ENCODE data around the gene PIK3CD. TPM values are rescaled to one million over a fixed set of nuclear protein-coding genes. Genes with fewer than 3 reads are reported as not detected.
"Not testable (repeated sequence)": the region's sequence is repeated elsewhere in the genome, so short reads cannot be mapped to it uniquely, and the experiment has no call there.

Gene PIK3CD
- total RNA-seq, 4 donors from 2014 or later, result 4.1 to 11.8 (median 7.7) TPM

DNA sequence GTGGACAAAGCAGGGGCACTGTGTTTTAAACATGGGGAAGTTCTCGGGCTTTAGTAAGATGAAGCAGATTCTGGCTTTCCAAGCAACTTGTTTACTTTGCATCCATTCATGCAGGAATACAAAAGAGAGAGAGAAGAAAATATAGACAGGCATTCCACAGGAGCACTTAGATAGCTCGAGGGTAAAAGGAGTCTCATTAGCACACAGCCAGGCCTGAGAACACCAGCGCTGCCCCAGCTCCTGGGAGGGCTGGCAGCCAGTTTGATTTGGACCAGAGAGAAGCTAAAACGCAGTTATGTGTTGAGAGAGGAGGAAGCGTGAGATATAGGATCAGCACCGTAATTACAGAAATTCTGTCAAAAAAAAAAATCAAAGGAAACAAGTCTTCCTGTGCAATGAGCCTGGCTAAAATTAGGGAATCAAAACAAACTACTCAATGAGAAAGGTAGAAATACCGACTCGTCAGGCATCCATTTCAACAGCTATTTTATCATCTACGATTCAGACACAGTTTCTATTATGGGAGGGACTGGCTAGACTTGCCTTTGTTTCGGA lies 104.0 kb downstream of the PIK3CD start:
- Histone ChIP-seq H3K27me3 (no peaks in the 10 kb centered on the region), H3K9me3 (no peaks in the 10 kb centered on the region), H3K27ac (peak overlapping the region in 3 of 4 donors; percentile 44 to 53 (median 48)), H3K36me3 (peaks cover 0 to 47% (median 11%) of the 10 kb centered on the region in 3 donors), H3K4me3 (no peak overlapping the region), H3K4me1 (peaks cover 10 to 65% (median 12%) of the 10 kb centered on the region in 3 donors)
- 28 to 39% methylated on average over 9 to 10 of the region's 10 CpGs for WGBS, 2 donors
- no peak for DNase-seq
- intact Hi-C loops (cut with DNase I), result no loop called here
- TF ChIP-seq POLR2A (IDR thresholded peaks at IDR 0.05), result no peak
- TF ChIP-seq, protein P1, sequence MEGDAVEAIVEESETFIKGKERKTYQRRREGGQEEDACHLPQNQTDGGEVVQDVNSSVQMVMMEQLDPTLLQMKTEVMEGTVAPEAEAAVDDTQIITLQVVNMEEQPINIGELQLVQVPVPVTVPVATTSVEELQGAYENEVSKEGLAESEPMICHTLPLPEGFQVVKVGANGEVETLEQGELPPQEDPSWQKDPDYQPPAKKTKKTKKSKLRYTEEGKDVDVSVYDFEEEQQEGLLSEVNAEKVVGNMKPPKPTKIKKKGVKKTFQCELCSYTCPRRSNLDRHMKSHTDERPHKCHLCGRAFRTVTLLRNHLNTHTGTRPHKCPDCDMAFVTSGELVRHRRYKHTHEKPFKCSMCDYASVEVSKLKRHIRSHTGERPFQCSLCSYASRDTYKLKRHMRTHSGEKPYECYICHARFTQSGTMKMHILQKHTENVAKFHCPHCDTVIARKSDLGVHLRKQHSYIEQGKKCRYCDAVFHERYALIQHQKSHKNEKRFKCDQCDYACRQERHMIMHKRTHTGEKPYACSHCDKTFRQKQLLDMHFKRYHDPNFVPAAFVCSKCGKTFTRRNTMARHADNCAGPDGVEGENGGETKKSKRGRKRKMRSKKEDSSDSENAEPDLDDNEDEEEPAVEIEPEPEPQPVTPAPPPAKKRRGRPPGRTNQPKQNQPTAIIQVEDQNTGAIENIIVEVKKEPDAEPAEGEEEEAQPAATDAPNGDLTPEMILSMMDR (IDR thresholded peaks at IDR 0.05), result no peak

DNA sequence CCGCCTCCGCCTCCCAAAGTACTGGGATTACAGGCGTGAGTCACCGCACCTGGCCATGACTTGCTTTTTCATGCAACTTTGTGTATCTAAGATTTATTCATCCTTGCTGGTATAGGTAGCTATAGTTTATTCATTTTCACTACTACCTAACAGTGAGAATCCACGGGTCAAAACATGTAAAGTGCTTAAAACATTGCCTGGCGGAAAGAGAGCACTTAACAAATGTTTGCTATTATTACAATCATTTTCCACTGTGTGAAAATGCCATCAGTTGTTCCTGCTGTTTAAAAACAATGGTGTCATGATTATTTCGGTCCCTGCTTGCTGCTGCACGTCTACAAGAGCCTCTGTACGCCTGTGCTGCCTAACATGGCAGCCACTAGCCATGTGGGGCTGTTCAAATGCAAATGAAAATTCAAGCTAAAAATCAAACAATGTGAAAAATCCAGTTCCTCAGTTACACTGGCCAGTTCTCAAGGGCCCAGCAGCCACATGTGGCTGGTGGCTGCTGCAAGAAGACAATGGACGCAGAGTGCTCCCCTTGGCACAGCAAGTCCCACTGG lies 107.1 kb downstream of the PIK3CD start:
- intact Hi-C loops (cut with DNase I), result no loop called here
- H3K27ac ChIP-seq, result peak overlapping the region; percentile 72 to 86 (median 80)

DNA sequence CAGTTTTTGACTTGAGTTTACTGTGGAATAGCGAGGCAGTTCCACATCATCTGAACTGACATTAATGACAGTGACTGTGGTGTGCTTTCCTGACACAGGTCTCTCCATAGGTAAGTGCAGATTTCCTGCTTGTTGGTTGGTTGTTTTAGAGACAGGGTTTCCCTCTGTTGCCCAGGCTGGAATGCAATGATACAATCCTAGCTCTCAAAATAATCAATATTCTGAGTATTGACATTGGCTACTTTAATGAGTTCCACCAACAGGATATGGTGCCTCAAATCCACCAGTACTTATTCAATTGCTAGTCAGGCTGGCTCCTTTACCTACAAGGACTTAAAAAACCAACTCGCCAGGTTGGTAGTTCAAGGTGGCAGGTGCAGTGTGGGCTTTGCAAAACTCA lies 108.4 kb downstream of the PIK3CD start:
- no peak for DNase-seq
- H3K4me3 ChIP-seq, result no peak overlapping the region
- peaks cover 10 to 53% (median 12%) of the 10 kb centered on the region in 3 donors for H3K4me1 ChIP-seq
- H3K9me3 ChIP-seq, result no peaks in the 10 kb centered on the region
- H3K27me3 ChIP-seq, result no peaks in the 10 kb centered on the region
- 90 to 96% methylated on average over 1 to 2 of the region's 2 CpGs for WGBS, 2 donors
- peak overlapping the region in 2 of 4 donors; percentile 83 to 86 for H3K27ac ChIP-seq
- H3K36me3 ChIP-seq, result peaks cover 0 to 30% (median 0%) of the 10 kb centered on the region in 3 donors
- TF ChIP-seq POLR2A (IDR thresholded peaks at IDR 0.05), result no peak
- TF ChIP-seq, protein P1 (IDR thresholded peaks at IDR 0.05), result no peak
- intact Hi-C loops (cut with DNase I), result no loop called here

More for the DNA sequence above, 107.1 kb downstream of the PIK3CD start:
- no peak overlapping the region for H3K4me3 ChIP-seq
- TF ChIP-seq, protein P1 (IDR thresholded peaks at IDR 0.05), result no peak
- TF ChIP-seq POLR2A (IDR thresholded peaks at IDR 0.05), result no peak
- no peak for DNase-seq
- WGBS, 2 donors, result 34 to 63% methylated on average over 10 of the region's 10 CpGs
- no peaks in the 10 kb centered on the region for H3K9me3 ChIP-seq
- peaks cover 10 to 58% (median 12%) of the 10 kb centered on the region in 3 donors for H3K4me1 ChIP-seq
- H3K27me3 ChIP-seq, result no peaks in the 10 kb centered on the region
- H3K36me3 ChIP-seq, result peaks cover 0 to 38% (median 0%) of the 10 kb centered on the region in 3 donors

DNA sequence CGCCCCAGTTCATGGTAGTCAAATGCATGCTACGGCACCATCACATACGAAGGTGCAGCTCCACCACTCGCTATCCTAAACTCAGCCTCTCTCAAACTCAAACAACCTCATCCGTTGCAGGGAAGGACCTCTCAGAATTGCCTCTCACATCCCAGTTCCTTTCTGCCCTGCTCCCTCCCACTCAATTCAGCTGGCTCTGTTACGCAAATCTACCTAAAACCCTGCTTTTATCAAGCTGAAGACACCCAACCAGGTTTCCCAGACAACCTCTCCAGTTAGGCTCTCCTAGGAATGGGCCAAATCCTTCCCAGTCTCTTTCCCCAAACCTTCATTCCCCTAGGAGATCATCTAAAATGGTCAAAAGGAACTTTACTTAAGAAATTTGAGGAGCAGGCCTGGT lies 109.3 kb downstream of the PIK3CD start:
- H3K4me3 ChIP-seq, result no peak overlapping the region
- H3K27me3 ChIP-seq, result no peaks in the 10 kb centered on the region
- H3K4me1 ChIP-seq, result peaks cover 10 to 53% (median 14%) of the 10 kb centered on the region in 3 donors
- DNase-seq, result no peak
- 92 to 98% methylated on average over 5 to 6 of the region's 6 CpGs for WGBS, 2 donors
- no peaks in the 10 kb centered on the region for H3K9me3 ChIP-seq
- intact Hi-C loops (cut with DNase I), result no loop called here
- peak overlapping the region in 1 of 4 donors; percentile 24 for H3K27ac ChIP-seq
- TF ChIP-seq, protein P1 (IDR thresholded peaks at IDR 0.05), result no peak
- peaks cover 0 to 28% (median 0%) of the 10 kb centered on the region in 3 donors for H3K36me3 ChIP-seq

DNA sequence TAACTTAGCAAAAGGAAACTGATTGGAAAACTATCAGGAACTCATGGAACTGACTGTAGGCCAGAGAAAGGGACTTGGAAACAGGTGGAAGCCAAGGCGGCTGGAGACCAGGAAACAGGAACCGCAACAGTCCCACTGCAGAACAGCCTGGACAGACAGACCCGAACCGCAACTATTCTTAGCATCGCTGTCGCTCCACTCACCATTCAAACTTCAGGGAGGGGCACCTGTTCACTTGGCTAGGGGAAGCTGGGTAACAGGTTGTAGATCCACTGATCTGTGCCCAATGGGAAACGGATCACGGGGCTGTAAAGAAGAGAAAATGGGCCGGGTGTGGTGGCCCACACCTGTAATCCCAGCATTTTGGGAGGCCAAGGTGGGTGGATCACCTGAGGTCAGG lies 110.3 kb downstream of the PIK3CD start:
- 82 to 87% methylated on average over 9 of the region's 9 CpGs for WGBS, 2 donors
- no peak for DNase-seq
- no peak overlapping the region for H3K27ac ChIP-seq
- peaks cover 10 to 53% (median 19%) of the 10 kb centered on the region in 3 donors for H3K4me1 ChIP-seq
- peaks cover 0 to 28% (median 0%) of the 10 kb centered on the region in 3 donors for H3K36me3 ChIP-seq
- no peak overlapping the region for H3K4me3 ChIP-seq
- no peaks in the 10 kb centered on the region for H3K27me3 ChIP-seq
- H3K9me3 ChIP-seq, result no peaks in the 10 kb centered on the region
- TF ChIP-seq, protein P1 (IDR thresholded peaks at IDR 0.05), result no peak
- TF ChIP-seq POLR2A (IDR thresholded peaks at IDR 0.05), result no peak
- intact Hi-C loops (cut with DNase I), result no loop called here

DNA sequence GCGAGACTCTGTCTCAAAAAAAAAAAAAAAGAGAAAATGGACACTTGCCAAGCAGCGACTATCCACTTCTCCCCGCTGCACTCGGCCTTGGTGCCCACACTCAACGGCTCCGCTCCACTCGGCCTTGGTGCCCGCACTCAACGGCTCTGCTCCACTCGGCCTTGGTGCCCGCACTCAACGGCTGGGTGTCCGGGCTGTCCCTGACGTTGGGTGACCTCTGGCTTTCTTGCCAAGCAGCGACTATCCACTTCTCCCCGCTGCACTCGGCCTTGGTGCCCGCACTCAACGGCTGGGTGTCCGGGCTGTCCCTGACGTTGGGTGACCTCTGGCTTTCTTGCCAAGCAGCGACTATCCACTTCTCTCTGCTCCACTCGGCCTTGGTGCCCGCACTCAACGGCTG lies 110.9 kb downstream of the PIK3CD start:
- H3K36me3 ChIP-seq, result peaks cover 0 to 28% (median 0%) of the 10 kb centered on the region in 3 donors
- H3K9me3 ChIP-seq; H3K27ac ChIP-seq; H3K27me3 ChIP-seq; intact Hi-C loops (cut with DNase I); H3K4me3 ChIP-seq; DNase-seq: not testable (repeated sequence)
- H3K4me1 ChIP-seq, result peaks cover 10 to 56% (median 22%) of the 10 kb centered on the region in 3 donors
- 89 to 93% methylated on average over 13 to 23 of the region's 25 CpGs for WGBS, 2 donors

Data from esophagus squamous epithelium (tissue), 5 donors.